Measurements from ENCODE around the gene TNFSF10. TPM values are rescaled to one million over a fixed set of nuclear protein-coding genes. Genes with fewer than 3 reads are reported as not detected.

The TNFSF10 gene
- total RNA-seq: 0.96 and 2.3 TPM in 2 replicates

GRCh38 chr3:172522871-172523818 is at the start of gene TNFSF10:
TNFSF10 (minus strand) TSS chr3:172523430; CDS start chr3:172523384, 46 bp downstream.

Other genes with a start within 250 kb of the TNFSF10 start
- gene GHSR, start 75.0 kb downstream of the TNFSF10 start, total RNA-seq: not detected in 2 replicates
- 19.2 and 53.1 TPM in 2 replicates for gene NCEH1, start 187.6 kb upstream of the TNFSF10 start, total RNA-seq
- gene ECT2, start 227.3 kb upstream of the TNFSF10 start, total RNA-seq: 25.7 and 61.3 TPM in 2 replicates

All from regular cardiac myocyte (primary cell).